ENCODE measurements around the gene SGPP1. TPM values are rescaled to one million over a fixed set of nuclear protein-coding genes. Genes with fewer than 3 reads are reported as not detected.

Gene SGPP1
- total RNA-seq (24.7 and 42.1 TPM in 2 replicates), polyA plus RNA-seq (22.5 and 25.8 TPM in 2 replicates), polyA minus RNA-seq (ENCODE audit: low replicate concordance) (4.9 and 6.8 TPM in 2 replicates)
- polyA plus RNA-seq (2012): 17.5 and 20.0 TPM in 2 replicates

- DNase-seq (ENCODE audit: low read depth in 2 of 2): peak; percentile 66 to 67
- Histone ChIP-seq H3K27ac (ENCODE audit: insufficient read depth, low read length) (peak within 1 kb of the TSS; percentile 77), H3K4me2 (ENCODE audit: extremely low read depth, insufficient read depth, low read length) (peak within 1 kb of the TSS; percentile 94), H3K9me3 (ENCODE audit: control insufficient read depth, insufficient read depth, low read depth, low read length) (no peaks in the 10 kb centered on the region), H3K79me2 (ENCODE audit: control insufficient read depth, insufficient read depth, low read length) (peaks cover 36% of the 10 kb centered on the region), H3K36me3 (ENCODE audit: control insufficient read depth, insufficient read depth, low read length) (no peaks in the 10 kb centered on the region), H3K27me3 (ENCODE audit: control insufficient read depth, insufficient read depth, low read length) (no peaks in the 10 kb centered on the region), H4K20me1 (ENCODE audit: control insufficient read depth, extremely low read depth, insufficient read depth, low read length) (no peaks in the 10 kb centered on the region), H3K4me1 (ENCODE audit: control insufficient read depth, extremely low read depth, insufficient read depth, low read length) (no peaks in the 10 kb centered on the region), H2AFZ (ENCODE audit: low read length) (peak within 1 kb of the TSS; percentile 92), H3K4me3 (replicated peaks in 1 of 4; ENCODE audit: control extremely low read depth in 1 of 4, insufficient read depth in 1 of 4, low read depth in 3 of 4, low read length in 4 of 4) (peak within 1 kb of the TSS; percentile 87 to 98 (median 90)), H3K9ac (ENCODE audit: insufficient read depth, low read length) (peak within 1 kb of the TSS; percentile 87)
- TF ChIP-seq CTCF (conservative IDR thresholded peaks at IDR 0.05 in 1 of 2, IDR thresholded peaks at IDR 0.05 in 1 of 2; ENCODE audit: low read depth in 1 of 2, low read length in 2 of 2) (peak; percentile 32 to 34), EZH2 (IDR thresholded peaks at IDR 0.05; ENCODE audit: low read length, missing control alignments) (no peak)
Measured at GRCh38 chr14:63727736-63728728, at the start of gene SGPP1. Gene SGPP1, minus strand, starts transcription at chr14:63728065. Its CDS starts 121 bp downstream, at chr14:63727944.

GRCh38 chr14:63777024-63777423 lies 49.2 kb upstream of the SGPP1 start:
- Histone ChIP-seq H3K36me3 (ENCODE audit: control insufficient read depth, insufficient read depth, low read length) (no peaks in the 10 kb centered on the region), H3K4me3 (replicated peaks in 1 of 4; ENCODE audit: control extremely low read depth in 1 of 4, insufficient read depth in 1 of 4, low read depth in 3 of 4, low read length in 4 of 4) (no peak overlapping the region), H3K4me1 (ENCODE audit: control insufficient read depth, extremely low read depth, insufficient read depth, low read length) (no peaks in the 10 kb centered on the region), H3K79me2 (ENCODE audit: control insufficient read depth, insufficient read depth, low read length) (no peaks in the 10 kb centered on the region), H4K20me1 (ENCODE audit: control insufficient read depth, extremely low read depth, insufficient read depth, low read length) (no peaks in the 10 kb centered on the region), H3K4me2 (ENCODE audit: extremely low read depth, insufficient read depth, low read length) (no peak overlapping the region), H3K9ac (ENCODE audit: insufficient read depth, low read length) (no peak overlapping the region), H2AFZ (ENCODE audit: low read length) (no peak overlapping the region), H3K27me3 (ENCODE audit: control insufficient read depth, insufficient read depth, low read length) (no peaks in the 10 kb centered on the region), H3K9me3 (ENCODE audit: control insufficient read depth, insufficient read depth, low read depth, low read length) (no peaks in the 10 kb centered on the region), H3K27ac (ENCODE audit: insufficient read depth, low read length) (no peak overlapping the region)
- DNase-seq (ENCODE audit: low read depth in 2 of 2): peak; percentile 69 to 76
- no peak for TF ChIP-seq CTCF (conservative IDR thresholded peaks at IDR 0.05 in 1 of 2, IDR thresholded peaks at IDR 0.05 in 1 of 2; ENCODE audit: low read depth in 1 of 2, low read length in 2 of 2)
- TF ChIP-seq EZH2 (IDR thresholded peaks at IDR 0.05; ENCODE audit: low read length, missing control alignments): no peak

- DNase-seq (ENCODE audit: low read depth in 2 of 2): no peak
Measured at GRCh38 chr14:63773504-63773903, 45.6 kb upstream of the SGPP1 start.

More at GRCh38 chr14:63773504-63773903, 45.6 kb upstream of the SGPP1 start:
- Histone ChIP-seq H4K20me1 (ENCODE audit: control insufficient read depth, extremely low read depth, insufficient read depth, low read length) (no peaks in the 10 kb centered on the region), H2AFZ (ENCODE audit: low read length) (peak overlapping the region; percentile 43), H3K27ac (ENCODE audit: insufficient read depth, low read length) (no peak overlapping the region), H3K4me3 (replicated peaks in 1 of 4; ENCODE audit: control extremely low read depth in 1 of 4, insufficient read depth in 1 of 4, low read depth in 3 of 4, low read length in 4 of 4) (no peak overlapping the region), H3K4me2 (ENCODE audit: extremely low read depth, insufficient read depth, low read length) (no peak overlapping the region), H3K79me2 (ENCODE audit: control insufficient read depth, insufficient read depth, low read length) (no peaks in the 10 kb centered on the region), H3K4me1 (ENCODE audit: control insufficient read depth, extremely low read depth, insufficient read depth, low read length) (no peaks in the 10 kb centered on the region), H3K27me3 (ENCODE audit: control insufficient read depth, insufficient read depth, low read length) (no peaks in the 10 kb centered on the region), H3K9ac (ENCODE audit: insufficient read depth, low read length) (no peak overlapping the region), H3K36me3 (ENCODE audit: control insufficient read depth, insufficient read depth, low read length) (no peaks in the 10 kb centered on the region), H3K9me3 (ENCODE audit: control insufficient read depth, insufficient read depth, low read depth, low read length) (no peaks in the 10 kb centered on the region)
- TF ChIP-seq EZH2 (IDR thresholded peaks at IDR 0.05; ENCODE audit: low read length, missing control alignments) (no peak), CTCF (conservative IDR thresholded peaks at IDR 0.05 in 1 of 2, IDR thresholded peaks at IDR 0.05 in 1 of 2; ENCODE audit: low read depth in 1 of 2, low read length in 2 of 2) (no peak)

Measured in fibroblast of lung (primary cell).